ENCODE measurements around the gene IL24.

Gene IL24

GRCh38 chr1:206864939-206865671, 32.1 kb upstream of the IL24 start, which contains the start of gene IL20:
Gene IL20 (plus strand): TSS chr1:206865623. CDS start chr1:206865853, 230 bp downstream.
- Histone ChIP-seq H4K91ac (ENCODE audit: low read depth, low read length, poor library complexity) (no peak within 1 kb of the TSS), H3K9ac (ENCODE audit: low read depth, low read length, poor library complexity) (no peak within 1 kb of the TSS), H3K4me2 (ENCODE audit: insufficient read depth, low read length, poor library complexity, severe bottlenecking) (no peak within 1 kb of the TSS), H2BK15ac (ENCODE audit: low read length) (no peak within 1 kb of the TSS), H2AK5ac (ENCODE audit: low read depth, low read length) (no peak within 1 kb of the TSS), H3K27ac (replicated peaks; ENCODE audit: low read length) (no peak within 1 kb of the TSS), H3K18ac (ENCODE audit: low read length) (no peak within 1 kb of the TSS), H3K4me3 (ENCODE audit: low read length in 2 of 2) (no peak within 1 kb of the TSS), H2BK120ac (ENCODE audit: low read depth, low read length) (no peak within 1 kb of the TSS), H3K36me3 (replicated peaks in 1 of 2; ENCODE audit: control insufficient read depth in 2 of 2, insufficient read depth in 2 of 2, low read length in 2 of 2) (no peaks in the 10 kb centered on the region), H3K27me3 (ENCODE audit: control insufficient read depth in 3 of 3, insufficient read depth in 3 of 3, low read depth in 1 of 3, low read length in 3 of 3) (peaks cover 0 to 3% (median 0%) of the 10 kb centered on the region in 3 experiments), H3K79me1 (ENCODE audit: low read depth, low read length) (no peaks in the 10 kb centered on the region), H2BK5ac (ENCODE audit: low read length) (no peak within 1 kb of the TSS), H3K14ac (ENCODE audit: low read length) (no peak within 1 kb of the TSS), H3K9me3 (replicated peaks in 1 of 2; ENCODE audit: control insufficient read depth in 2 of 2, insufficient read depth in 1 of 2, low read depth in 1 of 2, low read length in 2 of 2) (no peaks in the 10 kb centered on the region), H3K4ac (ENCODE audit: low read length) (no peak within 1 kb of the TSS), H2AFZ (ENCODE audit: low read length) (no peak within 1 kb of the TSS), H3K23ac (ENCODE audit: low read depth, low read length, poor library complexity) (no peak within 1 kb of the TSS), H3K4me1 (ENCODE audit: control insufficient read depth in 2 of 2, insufficient read depth in 1 of 2, low read depth in 1 of 2, low read length in 2 of 2) (no peaks in the 10 kb centered on the region), H4K8ac (ENCODE audit: low read depth, low read length) (no peak within 1 kb of the TSS), H2BK12ac (ENCODE audit: low read length) (no peak within 1 kb of the TSS)
- no CpG with 5 or more reads among the region's 19 CpGs for WGBS, 2 donors (ENCODE audit: extremely low coverage in 2 of 2, insufficient read length in 2 of 2, insufficient replicate concordance in 1 of 2)
- DNase-seq (ENCODE audit: low spot score) = peak; percentile 70

GRCh38 chr1:206866062-206866461, 31.2 kb upstream of the IL24 start:
- H2BK12ac ChIP-seq (ENCODE audit: low read length) = no peak overlapping the region
- no peaks in the 10 kb centered on the region for H3K4me1 ChIP-seq (ENCODE audit: control insufficient read depth in 2 of 2, insufficient read depth in 1 of 2, low read depth in 1 of 2, low read length in 2 of 2)
- no peak overlapping the region for H2BK120ac ChIP-seq (ENCODE audit: low read depth, low read length)
- no peak overlapping the region for H2AK5ac ChIP-seq (ENCODE audit: low read depth, low read length)
- no peak overlapping the region for H2AFZ ChIP-seq (ENCODE audit: low read length)
- H3K14ac ChIP-seq (ENCODE audit: low read length) = no peak overlapping the region
- H3K4me2 ChIP-seq (ENCODE audit: insufficient read depth, low read length, poor library complexity, severe bottlenecking) = no peak overlapping the region
- WGBS, 2 donors (ENCODE audit: extremely low coverage in 2 of 2, insufficient read length in 2 of 2, insufficient replicate concordance in 1 of 2) = no CpG with 5 or more reads among the region's 2 CpGs
- H3K4ac ChIP-seq (ENCODE audit: low read length) = no peak overlapping the region
- H3K27ac ChIP-seq (replicated peaks; ENCODE audit: low read length) = no peak overlapping the region
- H3K18ac ChIP-seq (ENCODE audit: low read length) = no peak overlapping the region
- H2BK15ac ChIP-seq (ENCODE audit: low read length) = no peak overlapping the region
- H4K91ac ChIP-seq (ENCODE audit: low read depth, low read length, poor library complexity) = no peak overlapping the region
- no peak overlapping the region for H4K8ac ChIP-seq (ENCODE audit: low read depth, low read length)
- DNase-seq (ENCODE audit: low spot score) = no peak
- H3K23ac ChIP-seq (ENCODE audit: low read depth, low read length, poor library complexity) = no peak overlapping the region
- no peaks in the 10 kb centered on the region for H3K9me3 ChIP-seq (replicated peaks in 1 of 2; ENCODE audit: control insufficient read depth in 2 of 2, insufficient read depth in 1 of 2, low read depth in 1 of 2, low read length in 2 of 2)
- H3K79me1 ChIP-seq (ENCODE audit: low read depth, low read length) = no peaks in the 10 kb centered on the region
- peaks cover 0 to 3% (median 0%) of the 10 kb centered on the region in 3 experiments for H3K27me3 ChIP-seq (ENCODE audit: control insufficient read depth in 3 of 3, insufficient read depth in 3 of 3, low read depth in 1 of 3, low read length in 3 of 3)
- no peaks in the 10 kb centered on the region for H3K36me3 ChIP-seq (replicated peaks in 1 of 2; ENCODE audit: control insufficient read depth in 2 of 2, insufficient read depth in 2 of 2, low read length in 2 of 2)
- H2BK5ac ChIP-seq (ENCODE audit: low read length) = no peak overlapping the region
- no peak overlapping the region for H3K9ac ChIP-seq (ENCODE audit: low read depth, low read length, poor library complexity)
- no peak overlapping the region for H3K4me3 ChIP-seq (ENCODE audit: low read length in 2 of 2)

GRCh38 chr1:206867239-206867638, 30.0 kb upstream of the IL24 start:
- no peak overlapping the region for H3K4me3 ChIP-seq (ENCODE audit: low read length in 2 of 2)
- H2BK5ac ChIP-seq (ENCODE audit: low read length) = no peak overlapping the region
- no peak overlapping the region for H4K91ac ChIP-seq (ENCODE audit: low read depth, low read length, poor library complexity)
- no CpG with 5 or more reads among the region's 1 CpG for whole genome bisulfite sequencing, 2 donors (ENCODE audit: extremely low coverage in 2 of 2, insufficient read length in 2 of 2, insufficient replicate concordance in 1 of 2)
- DNase-seq (ENCODE audit: low spot score) = no peak
- no peak overlapping the region for H3K14ac ChIP-seq (ENCODE audit: low read length)
- H3K4me1 ChIP-seq (ENCODE audit: control insufficient read depth in 2 of 2, insufficient read depth in 1 of 2, low read depth in 1 of 2, low read length in 2 of 2) = no peaks in the 10 kb centered on the region
- H3K27ac ChIP-seq (replicated peaks; ENCODE audit: low read length) = no peak overlapping the region
- no peak overlapping the region for H2BK12ac ChIP-seq (ENCODE audit: low read length)
- H4K8ac ChIP-seq (ENCODE audit: low read depth, low read length) = no peak overlapping the region
- no peak overlapping the region for H2AFZ ChIP-seq (ENCODE audit: low read length)
- H2AK5ac ChIP-seq (ENCODE audit: low read depth, low read length) = no peak overlapping the region
- no peaks in the 10 kb centered on the region for H3K79me1 ChIP-seq (ENCODE audit: low read depth, low read length)
- H2BK120ac ChIP-seq (ENCODE audit: low read depth, low read length) = no peak overlapping the region
- H3K9me3 ChIP-seq (replicated peaks in 1 of 2; ENCODE audit: control insufficient read depth in 2 of 2, insufficient read depth in 1 of 2, low read depth in 1 of 2, low read length in 2 of 2) = no peaks in the 10 kb centered on the region
- H3K4ac ChIP-seq (ENCODE audit: low read length) = no peak overlapping the region
- no peak overlapping the region for H3K4me2 ChIP-seq (ENCODE audit: insufficient read depth, low read length, poor library complexity, severe bottlenecking)
- H3K18ac ChIP-seq (ENCODE audit: low read length) = no peak overlapping the region
- no peak overlapping the region for H2BK15ac ChIP-seq (ENCODE audit: low read length)
- no peak overlapping the region for H3K9ac ChIP-seq (ENCODE audit: low read depth, low read length, poor library complexity)
- no peak overlapping the region for H3K23ac ChIP-seq (ENCODE audit: low read depth, low read length, poor library complexity)
- H3K27me3 ChIP-seq (ENCODE audit: control insufficient read depth in 3 of 3, insufficient read depth in 3 of 3, low read depth in 1 of 3, low read length in 3 of 3) = no peaks in the 10 kb centered on the region
- no peaks in the 10 kb centered on the region for H3K36me3 ChIP-seq (replicated peaks in 1 of 2; ENCODE audit: control insufficient read depth in 2 of 2, insufficient read depth in 2 of 2, low read length in 2 of 2)

- H3K4ac ChIP-seq (ENCODE audit: low read length) = no peak overlapping the region
- H2BK5ac ChIP-seq (ENCODE audit: low read length) = no peak overlapping the region
- H2BK15ac ChIP-seq (ENCODE audit: low read length) = no peak overlapping the region
- H3K14ac ChIP-seq (ENCODE audit: low read length) = no peak overlapping the region
- no peaks in the 10 kb centered on the region for H3K4me1 ChIP-seq (ENCODE audit: control insufficient read depth in 2 of 2, insufficient read depth in 1 of 2, low read depth in 1 of 2, low read length in 2 of 2)
- H3K18ac ChIP-seq (ENCODE audit: low read length) = no peak overlapping the region
- no peak overlapping the region for H3K4me2 ChIP-seq (ENCODE audit: insufficient read depth, low read length, poor library complexity, severe bottlenecking)
- no peak overlapping the region for H3K9ac ChIP-seq (ENCODE audit: low read depth, low read length, poor library complexity)
- H2AFZ ChIP-seq (ENCODE audit: low read length) = no peak overlapping the region
- DNase-seq (ENCODE audit: low spot score) = no peak
- H3K27ac ChIP-seq (replicated peaks; ENCODE audit: low read length) = no peak overlapping the region
- H2AK5ac ChIP-seq (ENCODE audit: low read depth, low read length) = no peak overlapping the region
- H3K23ac ChIP-seq (ENCODE audit: low read depth, low read length, poor library complexity) = no peak overlapping the region
- no peak overlapping the region for H4K8ac ChIP-seq (ENCODE audit: low read depth, low read length)
- no peaks in the 10 kb centered on the region for H3K27me3 ChIP-seq (ENCODE audit: control insufficient read depth in 3 of 3, insufficient read depth in 3 of 3, low read depth in 1 of 3, low read length in 3 of 3)
- H2BK12ac ChIP-seq (ENCODE audit: low read length) = no peak overlapping the region
- H3K9me3 ChIP-seq (replicated peaks in 1 of 2; ENCODE audit: control insufficient read depth in 2 of 2, insufficient read depth in 1 of 2, low read depth in 1 of 2, low read length in 2 of 2) = no peaks in the 10 kb centered on the region
- no peak overlapping the region for H3K4me3 ChIP-seq (ENCODE audit: low read length in 2 of 2)
- no peaks in the 10 kb centered on the region for H3K36me3 ChIP-seq (replicated peaks in 1 of 2; ENCODE audit: control insufficient read depth in 2 of 2, insufficient read depth in 2 of 2, low read length in 2 of 2)
- H2BK120ac ChIP-seq (ENCODE audit: low read depth, low read length) = no peak overlapping the region
- no peak overlapping the region for H4K91ac ChIP-seq (ENCODE audit: low read depth, low read length, poor library complexity)
- no peaks in the 10 kb centered on the region for H3K79me1 ChIP-seq (ENCODE audit: low read depth, low read length)
Measured at GRCh38 chr1:206867716-206868115, 29.5 kb upstream of the IL24 start.

Data from neuronal stem cell (in vitro differentiated cells).